Duodenal mucosa (tissue), 2 donors: ENCODE data around the gene ANKRD18A.
A peak's percentile ranks its signal among the peaks of the same experiment; 100 is the strongest.

ENCODE experiments used
- H3K27ac ChIP-seq: one replicate; pipeline ENCODE4 v1.7.0; 2013; ENCODE audit warnings: low read depth, low read length
- H3K27me3 ChIP-seq, 2 donors: one replicate each; pipeline ENCODE4 v1.7.0; 2013; ENCODE audit warnings: low read length in 2 of 2, control low read depth in 1 of 2; ENCODE audit not compliant: insufficient read depth in 2 of 2, control insufficient read depth in 1 of 2
- H3K36me3 ChIP-seq, 2 donors: one replicate each; pipeline ENCODE4 v1.7.0; 2013; ENCODE audit warnings: low read length in 2 of 2, control low read depth in 1 of 2; ENCODE audit not compliant: insufficient read depth in 2 of 2, control insufficient read depth in 1 of 2
- H3K4me1 ChIP-seq, 2 donors: one replicate each; pipeline ENCODE4 v1.7.0; 2013; ENCODE audit warnings: low read length in 2 of 2, control low read depth in 1 of 2; ENCODE audit not compliant: insufficient read depth in 2 of 2, control insufficient read depth in 1 of 2
- H3K4me3 ChIP-seq, 2 donors: one replicate each; pipeline ENCODE4 v1.7.0; 2013; ENCODE audit warnings: low read length in 2 of 2, low read depth in 1 of 2
- H3K9ac ChIP-seq, 2 donors: one replicate each; pipeline ENCODE4 v1.7.0; 2013; ENCODE audit warnings: low read length in 2 of 2, low read depth in 1 of 2
- H3K9me3 ChIP-seq, 2 donors: one replicate each; pipeline ENCODE4 v1.7.0; 2013; ENCODE audit warnings: low read length in 2 of 2, control low read depth in 1 of 2; ENCODE audit not compliant: control insufficient read depth in 1 of 2

The ANKRD18A gene

DNA sequence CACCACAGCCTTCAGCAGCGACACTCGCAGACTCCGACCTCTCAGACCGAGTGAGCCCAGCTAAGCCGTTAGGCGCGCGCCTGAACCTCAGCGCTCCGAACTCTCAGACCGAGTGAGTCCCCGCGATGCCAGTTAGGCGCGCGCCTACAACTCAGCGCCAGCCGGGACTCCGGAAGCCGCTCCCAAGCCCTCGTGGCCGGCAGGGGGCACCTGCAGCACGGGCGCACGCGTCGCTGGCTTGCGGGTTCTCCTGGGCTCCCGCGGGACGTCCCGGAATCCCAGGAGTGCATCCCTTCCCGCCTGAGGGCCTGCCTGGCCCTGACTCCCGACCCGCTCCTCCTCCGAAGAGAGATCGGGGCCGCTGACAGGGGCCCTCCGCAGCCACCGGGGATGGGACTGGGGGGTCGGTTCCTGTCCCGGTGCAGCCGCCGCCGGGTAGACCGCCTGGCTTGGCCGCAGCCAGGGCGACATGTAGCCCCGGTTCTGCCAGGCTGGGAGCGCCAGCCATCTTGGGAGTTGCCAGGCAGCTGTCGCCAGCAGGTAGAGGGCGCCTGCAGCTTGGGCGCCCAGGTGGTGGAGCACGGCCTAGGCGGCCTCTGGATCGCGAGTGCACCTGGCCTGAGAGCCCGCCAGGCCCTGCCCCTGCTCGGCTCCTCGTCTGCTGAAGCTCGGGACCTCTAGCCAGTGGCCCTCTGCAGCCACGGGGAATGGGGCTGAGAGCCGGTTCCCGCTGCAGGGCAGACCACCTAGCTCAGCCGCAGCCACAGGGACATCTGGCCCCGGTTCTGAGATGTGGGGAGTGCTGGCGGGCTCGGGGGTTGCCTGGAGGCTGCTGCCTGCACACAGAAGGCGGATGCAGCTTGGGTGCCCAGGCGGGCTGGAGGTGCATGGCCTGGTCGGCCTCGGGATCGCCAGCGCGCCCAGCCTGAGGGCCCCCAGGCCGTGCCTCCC, at the start of gene ANKRD18A:
TSS of gene ANKRD18A (minus strand) at position 114 of the 951 bp plus-strand sequence. CDS start 311 bp downstream, outside the sequence.
- Histone ChIP-seq H3K4me3 (peak within 1 kb of the TSS; percentile 59 to 68), H3K9ac (peak within 1 kb of the TSS in 1 of 2 donors; percentile 51), H3K27me3 (no peaks in the 10 kb centered on the region), H3K27ac (peak within 1 kb of the TSS; percentile 50), H3K36me3 (no peaks in the 10 kb centered on the region), H3K9me3 (peaks cover 0 to 10% of the 10 kb centered on the region in 2 donors), H3K4me1 (peaks cover 0 to 27% of the 10 kb centered on the region in 2 donors)

DNA sequence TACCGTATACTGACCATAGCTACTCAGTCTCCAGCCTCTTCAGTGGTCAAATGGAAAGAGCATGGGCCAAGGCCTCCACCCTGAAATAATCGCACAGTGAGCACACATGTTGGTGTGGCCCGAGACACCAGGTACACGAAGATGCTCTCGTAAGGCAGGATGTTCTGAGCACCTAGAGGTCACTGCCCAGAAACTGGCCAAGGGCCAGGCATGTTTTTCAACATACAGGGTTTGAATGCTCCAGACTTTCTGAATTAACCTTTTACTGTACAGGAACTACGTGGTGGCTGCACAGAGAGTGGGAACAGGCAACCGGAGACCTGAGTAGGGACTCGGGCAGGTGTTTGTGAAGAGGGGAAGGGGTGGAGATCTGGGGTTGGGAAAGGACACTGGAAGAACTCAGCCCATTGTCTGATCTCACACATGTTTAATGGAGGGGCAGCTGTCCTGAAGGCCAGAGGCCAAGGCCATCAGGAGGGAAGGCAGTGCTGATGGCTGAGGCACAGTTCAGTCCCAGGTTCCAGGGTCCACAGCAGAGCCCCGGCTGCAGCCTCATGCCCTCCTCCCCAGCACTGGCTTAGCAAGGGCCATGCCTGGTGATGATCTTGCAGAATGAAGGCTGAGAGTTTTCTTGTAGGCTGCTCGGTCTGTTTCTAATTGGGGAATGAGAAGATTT, 48.5 kb upstream of the ANKRD18A start:
- Histone ChIP-seq H3K36me3 (no peaks in the 10 kb centered on the region), H3K9me3 (no peaks in the 10 kb centered on the region), H3K9ac (no peak overlapping the region), H3K4me3 (no peak overlapping the region), H3K27ac (no peak overlapping the region), H3K4me1 (no peaks in the 10 kb centered on the region), H3K27me3 (no peaks in the 10 kb centered on the region)

DNA sequence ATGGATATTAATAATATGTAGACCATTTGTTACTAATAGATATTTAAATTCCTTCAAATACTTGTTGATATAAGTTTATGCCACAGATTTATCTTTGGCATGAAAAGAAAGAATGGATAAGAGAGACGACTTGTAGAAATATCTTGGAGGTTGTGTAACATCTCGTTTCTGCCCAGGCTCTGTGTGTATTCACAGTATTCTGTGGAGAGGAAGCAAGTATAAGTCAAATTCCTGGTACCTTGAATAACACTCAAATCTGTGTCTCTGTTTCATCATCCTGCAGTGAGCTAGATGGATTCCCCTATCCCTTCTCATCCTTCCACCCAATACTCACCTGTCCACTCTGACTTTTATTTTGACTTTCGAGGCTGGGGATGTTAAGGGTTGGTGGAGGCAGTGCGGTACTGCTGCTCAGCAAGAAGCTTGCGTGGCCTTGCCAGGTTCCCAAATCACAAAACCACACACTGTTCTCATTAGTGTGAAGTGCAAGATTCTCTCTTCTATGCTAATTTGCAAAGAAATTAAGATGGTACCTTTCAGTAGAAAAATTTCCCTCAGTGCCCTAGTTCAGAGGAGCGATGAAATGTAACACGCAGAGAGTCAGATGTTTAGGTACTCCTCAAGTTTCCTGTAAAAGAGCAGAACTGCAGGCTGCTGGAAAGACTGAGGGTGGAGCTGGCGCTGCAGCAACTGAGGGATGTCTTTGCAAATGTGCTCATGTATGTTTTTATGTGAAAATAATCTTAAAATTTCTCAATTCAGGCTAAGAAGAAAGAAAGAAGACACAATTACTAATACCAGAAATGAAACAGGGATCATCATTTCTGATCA, 42.6 kb upstream of the ANKRD18A start:
- Histone ChIP-seq H3K27me3 (no peaks in the 10 kb centered on the region), H3K9me3 (no peaks in the 10 kb centered on the region), H3K36me3 (no peaks in the 10 kb centered on the region), H3K9ac (no peak overlapping the region), H3K4me3 (no peak overlapping the region), H3K27ac (no peak overlapping the region), H3K4me1 (no peaks in the 10 kb centered on the region)

DNA sequence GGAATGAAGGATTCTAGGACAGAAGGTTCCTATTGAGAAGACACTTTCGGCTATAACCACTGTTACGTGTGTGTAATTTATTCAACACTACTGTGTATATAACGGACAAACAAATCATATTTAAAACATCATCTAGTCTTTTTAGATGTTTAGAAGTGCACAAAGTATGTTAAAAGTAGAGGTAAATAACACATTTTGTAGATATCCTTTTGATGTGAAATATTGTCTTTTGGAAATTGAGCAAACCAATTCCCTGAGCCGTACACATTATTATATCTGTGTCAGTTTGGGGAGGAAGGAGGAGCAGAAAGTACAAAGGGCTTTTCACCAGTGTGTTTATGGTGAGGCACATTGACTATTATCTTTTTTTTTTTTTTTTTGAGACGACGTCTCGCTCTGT, 39.1 kb upstream of the ANKRD18A start:
- no peak overlapping the region for H3K27ac ChIP-seq

DNA sequence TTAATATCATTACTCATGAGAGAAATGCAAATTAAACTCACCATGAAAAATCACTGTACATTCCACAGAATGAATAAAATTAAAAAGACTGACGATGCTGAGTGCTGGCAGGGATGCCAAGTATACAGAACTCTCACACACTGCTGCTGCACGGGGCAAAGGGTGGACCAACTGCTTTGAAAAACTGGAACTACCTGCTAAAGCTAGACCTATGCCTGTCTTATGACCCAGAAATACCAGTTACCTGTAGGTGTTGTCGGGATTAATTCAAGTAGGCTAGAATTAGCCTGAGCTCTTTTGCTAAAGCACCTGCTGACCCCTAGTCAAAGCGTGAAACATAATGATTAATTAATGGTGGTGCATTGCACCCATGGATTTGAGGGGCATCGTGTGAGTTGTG, 36.5 kb upstream of the ANKRD18A start:
- no peaks in the 10 kb centered on the region for H3K36me3 ChIP-seq
- no peak overlapping the region for H3K9ac ChIP-seq
- H3K27me3 ChIP-seq, result peaks cover 0 to 4% of the 10 kb centered on the region in 2 donors
- no peaks in the 10 kb centered on the region for H3K4me1 ChIP-seq
- H3K9me3 ChIP-seq, result no peaks in the 10 kb centered on the region
- no peak overlapping the region for H3K4me3 ChIP-seq
- H3K27ac ChIP-seq, result no peak overlapping the region

More for the DNA sequence above, 39.1 kb upstream of the ANKRD18A start:
- Histone ChIP-seq H3K27me3 (peaks cover 0 to 1% of the 10 kb centered on the region in 2 donors), H3K9ac (no peak overlapping the region), H3K36me3 (no peaks in the 10 kb centered on the region), H3K4me1 (no peaks in the 10 kb centered on the region), H3K4me3 (no peak overlapping the region), H3K9me3 (no peaks in the 10 kb centered on the region)

DNA sequence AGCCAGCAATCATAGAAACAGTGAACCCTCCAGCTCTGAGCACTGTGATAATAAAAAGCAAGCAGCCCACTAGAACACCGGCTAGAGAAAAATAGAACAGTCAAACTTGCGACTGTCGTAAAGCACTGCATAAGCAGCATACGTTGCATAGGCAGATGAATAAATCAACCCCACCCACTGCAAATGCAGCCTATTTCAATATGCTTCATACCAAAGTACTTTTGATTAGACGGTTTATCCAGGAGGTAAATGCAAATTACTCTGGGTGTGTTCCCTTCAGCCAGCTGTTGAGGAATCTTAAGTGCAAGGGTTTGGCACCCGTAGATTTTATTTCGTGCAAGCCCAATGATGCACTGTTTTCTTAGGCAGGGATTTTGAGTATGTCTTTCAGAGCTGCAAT, 32.1 kb upstream of the ANKRD18A start:
- no peaks in the 10 kb centered on the region for H3K9me3 ChIP-seq
- H3K27ac ChIP-seq, result no peak overlapping the region
- no peak overlapping the region for H3K4me3 ChIP-seq

DNA sequence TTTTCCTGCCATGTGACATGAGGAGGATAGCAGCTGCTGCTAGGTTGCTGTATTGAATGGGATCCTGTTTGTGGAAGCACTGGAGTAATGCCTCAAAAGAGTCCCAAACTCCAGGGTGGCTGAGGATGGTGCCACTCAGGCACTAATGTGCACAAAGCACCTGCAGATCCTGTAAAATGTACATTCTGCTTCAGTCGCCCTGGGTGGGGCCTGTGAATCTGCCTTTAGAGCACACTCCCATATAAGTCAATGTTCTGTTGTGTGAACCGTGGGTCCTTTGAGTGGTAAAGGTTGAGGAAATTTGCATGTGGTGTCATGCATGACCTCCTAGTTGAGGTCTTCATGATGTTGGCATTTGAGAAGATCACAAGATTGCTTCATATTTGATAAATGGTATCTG, 31.6 kb upstream of the ANKRD18A start:
- H3K4me1 ChIP-seq, result no peaks in the 10 kb centered on the region
- H3K9ac ChIP-seq, result no peak overlapping the region
- H3K27me3 ChIP-seq, result peaks cover 0 to 4% of the 10 kb centered on the region in 2 donors
- no peak overlapping the region for H3K4me3 ChIP-seq
- no peak overlapping the region for H3K27ac ChIP-seq
- H3K9me3 ChIP-seq, result no peaks in the 10 kb centered on the region
- H3K36me3 ChIP-seq, result no peaks in the 10 kb centered on the region

More for the DNA sequence above, 32.1 kb upstream of the ANKRD18A start:
- Histone ChIP-seq H3K27me3 (peaks cover 0 to 4% of the 10 kb centered on the region in 2 donors), H3K36me3 (no peaks in the 10 kb centered on the region), H3K4me1 (no peaks in the 10 kb centered on the region), H3K9ac (no peak overlapping the region)

DNA sequence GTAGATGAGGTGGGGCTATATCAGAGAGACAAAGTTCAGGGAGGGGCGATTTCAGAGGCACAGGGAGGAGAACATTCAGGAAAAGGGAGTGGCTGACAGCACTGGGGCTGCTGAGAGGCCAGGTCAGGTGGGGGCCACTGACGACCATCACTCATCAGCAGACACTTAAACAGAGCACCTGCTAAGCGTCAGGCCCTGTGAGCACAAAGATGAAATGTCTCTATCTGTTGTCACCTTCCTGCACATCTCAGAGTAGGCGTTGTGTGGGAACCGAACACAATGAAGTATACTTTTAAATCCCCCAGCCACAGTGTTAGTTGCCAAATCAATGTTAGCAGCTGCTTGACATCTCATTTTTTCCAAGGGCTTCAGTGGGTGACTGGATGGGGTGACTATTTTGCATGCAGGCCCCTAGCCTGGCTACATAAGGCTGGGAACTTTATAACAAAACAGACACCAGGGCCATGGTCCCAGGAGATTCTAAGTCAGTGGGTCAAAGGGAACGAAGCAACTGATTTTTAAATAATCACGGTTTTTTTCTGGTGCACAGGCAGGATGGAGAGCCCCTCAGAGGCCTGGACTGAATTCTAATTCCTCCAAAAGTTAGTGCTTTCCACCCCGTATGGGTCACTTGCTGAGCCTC, 31.1 kb upstream of the ANKRD18A start:
- Histone ChIP-seq H3K27ac (no peak overlapping the region), H3K4me1 (no peaks in the 10 kb centered on the region), H3K36me3 (no peaks in the 10 kb centered on the region), H3K27me3 (peaks cover 0 to 4% of the 10 kb centered on the region in 2 donors), H3K9ac (no peak overlapping the region), H3K4me3 (no peak overlapping the region), H3K9me3 (no peaks in the 10 kb centered on the region)

DNA sequence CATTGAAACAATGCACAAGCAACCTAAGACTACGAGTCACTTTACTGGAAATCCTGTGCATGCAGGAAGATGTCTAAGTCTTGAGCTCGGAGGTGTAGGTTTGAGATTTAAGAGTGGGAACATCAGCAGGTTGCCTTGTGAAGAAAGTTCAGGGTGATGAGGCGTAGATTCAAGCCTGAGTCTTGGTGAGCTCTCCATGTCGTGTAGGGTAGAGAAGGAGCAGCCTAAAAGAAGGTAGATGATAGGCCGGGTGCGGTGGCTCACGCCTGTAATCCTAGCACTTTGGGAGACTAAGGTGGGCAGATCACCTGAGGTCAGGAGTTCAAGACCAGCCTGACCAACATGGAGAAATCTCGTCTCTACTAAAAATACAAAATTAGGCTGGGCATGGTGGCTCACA, 30.2 kb upstream of the ANKRD18A start:
- Histone ChIP-seq H3K4me1 (no peaks in the 10 kb centered on the region), H3K9ac (no peak overlapping the region), H3K27ac (no peak overlapping the region), H3K4me3 (no peak overlapping the region), H3K36me3 (no peaks in the 10 kb centered on the region), H3K9me3 (no peaks in the 10 kb centered on the region), H3K27me3 (peaks cover 0 to 4% of the 10 kb centered on the region in 2 donors)
